Large intestine (tissue), 3 donors: ENCODE results near the gene DBX2. TPM values are rescaled to one million over a fixed set of nuclear protein-coding genes. Genes with fewer than 3 reads are reported as not detected.

Source experiments
- DNase-seq, 2 donors: peaks; one replicate each; pipeline versions ENCODE4 v3.0.0 to v3.0.0-alpha.2; 2013
- H3K27ac ChIP-seq: one replicate; pipeline ENCODE4 v1.5.1; 2013; ENCODE audit warnings: low read length
- H3K27me3 ChIP-seq: 2 replicates; pipeline ENCODE4 v1.6.1; 2013; ENCODE audit warnings: low read length; ENCODE audit not compliant: control insufficient read depth, insufficient read depth
- H3K36me3 ChIP-seq: 2 replicates; pipeline ENCODE4 v1.6.1; 2013; ENCODE audit warnings: low read length; ENCODE audit not compliant: control insufficient read depth, insufficient read depth
- H3K4me1 ChIP-seq: one replicate; pipeline ENCODE4 v1.6.1; 2013; ENCODE audit warnings: low read length; ENCODE audit not compliant: control insufficient read depth, insufficient read depth
- H3K4me3 ChIP-seq: one replicate; pipeline ENCODE4 v1.5.1; 2013; ENCODE audit warnings: low read length
- H3K9me3 ChIP-seq: one replicate; pipeline ENCODE4 v1.6.1; 2013; ENCODE audit warnings: mild to moderate bottlenecking, low read depth, low read length, moderate library complexity; ENCODE audit not compliant: control insufficient read depth
- WGBS: methylation state at CpG from one replicate; pipeline ENCODE4 v1.1.5; 2013; ENCODE audit warnings: low lambda C conversion rate; ENCODE audit not compliant: insufficient coverage; 5-methylcytosine and 5-hydroxymethylcytosine counted together
- polyA plus RNA-seq: library from polyadenylated mRNA; unstranded; fragments of 120-200 nt; gene quantifications from one replicate; pipeline ENCODE4 v1.2.1, GENCODE V29; 2013

Gene DBX2
- polyA plus RNA-seq, 1 donor: 0.01 TPM

GRCh38 chr12:45065125-45065626 is 14.3 kb upstream of the DBX2 start:
- H3K4me3 ChIP-seq: no peak overlapping the region
- H3K27me3 ChIP-seq: no peaks in the 10 kb centered on the region
- no CpG with 5 or more reads among the region's 12 CpGs for WGBS
- no peak for DNase-seq
- no peaks in the 10 kb centered on the region for H3K4me1 ChIP-seq
- H3K27ac ChIP-seq: no peak overlapping the region
- no peaks in the 10 kb centered on the region for H3K36me3 ChIP-seq
- no peaks in the 10 kb centered on the region for H3K9me3 ChIP-seq

- H3K27me3 ChIP-seq: no peaks in the 10 kb centered on the region
- no peaks in the 10 kb centered on the region for H3K4me1 ChIP-seq
- peak; percentile 31 to 69 for DNase-seq
- no peaks in the 10 kb centered on the region for H3K36me3 ChIP-seq
- H3K9me3 ChIP-seq: no peaks in the 10 kb centered on the region
- no peak overlapping the region for H3K27ac ChIP-seq
- H3K4me3 ChIP-seq: no peak overlapping the region
These were observed 10.1 kb upstream of the DBX2 start for GRCh38 chr12:45060976-45061375.

- Histone ChIP-seq H3K4me3 (peak overlapping the region; percentile 25), H3K27ac (no peak overlapping the region), H3K4me1 (no peaks in the 10 kb centered on the region), H3K36me3 (no peaks in the 10 kb centered on the region), H3K27me3 (peaks cover 50% of the 10 kb centered on the region), H3K9me3 (no peaks in the 10 kb centered on the region)
- 14% methylated on average over 3 of the region's 17 CpGs for WGBS
- DNase-seq: no peak
These were observed 750 bp upstream of the DBX2 start for GRCh38 chr12:45051572-45052125.

GRCh38 chr12:45049912-45050750 is 768 bp downstream of the DBX2 start:
- no peaks in the 10 kb centered on the region for H3K4me1 ChIP-seq
- H3K36me3 ChIP-seq: no peaks in the 10 kb centered on the region
- WGBS: no CpG with 5 or more reads among the region's 52 CpGs
- no peaks in the 10 kb centered on the region for H3K9me3 ChIP-seq
- DNase-seq: peak in 1 of 2 donors; percentile 17
- peaks cover 54% of the 10 kb centered on the region for H3K27me3 ChIP-seq
- H3K4me3 ChIP-seq: no peak overlapping the region
- no peak overlapping the region for H3K27ac ChIP-seq

- Histone ChIP-seq H3K4me3 (no peak overlapping the region), H3K27ac (no peak overlapping the region), H3K36me3 (no peaks in the 10 kb centered on the region), H3K4me1 (no peaks in the 10 kb centered on the region), H3K27me3 (peaks cover 9% of the 10 kb centered on the region), H3K9me3 (no peaks in the 10 kb centered on the region)
- no peak for DNase-seq
- no CpG with 5 or more reads among the region's 5 CpGs for WGBS
These were observed 8.3 kb downstream of the DBX2 start for GRCh38 chr12:45042599-45042998.

GRCh38 chr12:45040977-45041376 is 9.9 kb downstream of the DBX2 start:
- no peak for DNase-seq
- no CpG with 5 or more reads among the region's 2 CpGs for WGBS
- H3K27ac ChIP-seq: no peak overlapping the region
- H3K4me1 ChIP-seq: no peaks in the 10 kb centered on the region
- H3K36me3 ChIP-seq: no peaks in the 10 kb centered on the region
- no peak overlapping the region for H3K4me3 ChIP-seq
- peaks cover 6% of the 10 kb centered on the region for H3K27me3 ChIP-seq
- H3K9me3 ChIP-seq: no peaks in the 10 kb centered on the region

- no peaks in the 10 kb centered on the region for H3K4me1 ChIP-seq
- H3K4me3 ChIP-seq: no peak overlapping the region
- no CpG with 5 or more reads among the region's 2 CpGs for WGBS
- no peaks in the 10 kb centered on the region for H3K9me3 ChIP-seq
- H3K27me3 ChIP-seq: peaks cover 5% of the 10 kb centered on the region
- no peaks in the 10 kb centered on the region for H3K36me3 ChIP-seq
- no peak overlapping the region for H3K27ac ChIP-seq
- DNase-seq: no peak
These were observed 11.1 kb downstream of the DBX2 start for GRCh38 chr12:45039757-45040156.

- no peak for DNase-seq
- H3K9me3 ChIP-seq: no peaks in the 10 kb centered on the region
- H3K27me3 ChIP-seq: peaks cover 7% of the 10 kb centered on the region
- WGBS: no CpG with 5 or more reads among the region's 11 CpGs
- H3K36me3 ChIP-seq: no peaks in the 10 kb centered on the region
- H3K27ac ChIP-seq: no peak overlapping the region
- no peak overlapping the region for H3K4me3 ChIP-seq
- H3K4me1 ChIP-seq: no peaks in the 10 kb centered on the region
These were observed 16.0 kb downstream of the DBX2 start for GRCh38 chr12:45034861-45035265.

- H3K27ac ChIP-seq: no peak overlapping the region
- H3K4me3 ChIP-seq: no peak overlapping the region
- no peaks in the 10 kb centered on the region for H3K36me3 ChIP-seq
- no peaks in the 10 kb centered on the region for H3K27me3 ChIP-seq
- no peaks in the 10 kb centered on the region for H3K4me1 ChIP-seq
- no CpG with 5 or more reads among the region's 1 CpG for WGBS
- no peak for DNase-seq
- H3K9me3 ChIP-seq: no peaks in the 10 kb centered on the region
These were observed 33.0 kb downstream of the DBX2 start for GRCh38 chr12:45017916-45018315.

- H3K36me3 ChIP-seq: no peaks in the 10 kb centered on the region
- H3K27ac ChIP-seq: no peak overlapping the region
- H3K27me3 ChIP-seq: no peaks in the 10 kb centered on the region
- H3K4me1 ChIP-seq: no peaks in the 10 kb centered on the region
- no CpG with 5 or more reads among the region's 1 CpG for WGBS
- DNase-seq: no peak
- no peaks in the 10 kb centered on the region for H3K9me3 ChIP-seq
- no peak overlapping the region for H3K4me3 ChIP-seq
These were observed 36.5 kb downstream of the DBX2 start for GRCh38 chr12:45014396-45014795.
